ENCODE data around the gene C4orf50.
A peak's percentile ranks its signal among the peaks of the same experiment; 100 is the strongest.
"Not testable (repeated sequence)": the region's sequence is repeated elsewhere in the genome, so short reads cannot be mapped to it uniquely, and the experiment has no call there.

C4orf50 gene

DNA sequence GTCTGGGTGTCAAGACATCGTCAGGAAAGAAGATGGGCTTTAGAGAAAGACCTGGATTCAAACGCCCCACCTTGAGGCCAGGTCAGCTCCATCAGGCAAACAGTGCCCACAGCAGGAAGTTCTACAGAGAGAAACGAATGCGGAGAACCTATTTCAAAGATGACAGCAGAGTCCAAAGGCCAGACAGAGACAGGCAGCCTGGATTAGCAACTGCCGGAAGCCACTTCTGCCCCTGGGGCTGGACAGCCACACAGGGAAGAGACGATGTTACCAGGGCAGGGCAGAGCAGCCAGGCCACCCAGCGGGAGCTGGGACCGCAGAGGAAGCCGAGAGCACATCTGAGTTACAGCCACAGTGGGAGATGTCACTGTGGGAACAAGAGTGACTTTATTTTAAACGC lies 1.2 kb downstream of the C4orf50 start:
- DNase-seq (ENCODE audit: low spot score): no peak

DNA sequence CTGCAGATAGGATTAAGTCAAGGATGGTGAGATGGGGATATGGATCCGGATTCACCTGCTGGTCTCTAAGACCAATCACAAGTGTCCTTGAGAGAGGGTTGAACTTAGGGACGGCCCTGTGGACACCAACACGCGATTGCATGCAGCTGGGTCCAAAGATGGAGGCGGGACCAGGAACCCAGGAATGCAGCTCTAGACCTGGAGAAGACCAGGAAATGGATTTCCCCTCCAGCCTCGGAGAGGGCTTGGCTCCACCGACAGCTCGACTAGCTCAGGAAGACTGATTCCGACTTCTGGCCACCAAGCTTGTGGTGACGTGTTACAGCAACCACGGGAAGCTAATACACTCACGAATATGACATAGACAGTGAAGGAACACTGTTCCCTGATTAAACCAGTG lies 4.7 kb downstream of the C4orf50 start:
- no peak for DNase-seq (ENCODE audit: low spot score)

DNA sequence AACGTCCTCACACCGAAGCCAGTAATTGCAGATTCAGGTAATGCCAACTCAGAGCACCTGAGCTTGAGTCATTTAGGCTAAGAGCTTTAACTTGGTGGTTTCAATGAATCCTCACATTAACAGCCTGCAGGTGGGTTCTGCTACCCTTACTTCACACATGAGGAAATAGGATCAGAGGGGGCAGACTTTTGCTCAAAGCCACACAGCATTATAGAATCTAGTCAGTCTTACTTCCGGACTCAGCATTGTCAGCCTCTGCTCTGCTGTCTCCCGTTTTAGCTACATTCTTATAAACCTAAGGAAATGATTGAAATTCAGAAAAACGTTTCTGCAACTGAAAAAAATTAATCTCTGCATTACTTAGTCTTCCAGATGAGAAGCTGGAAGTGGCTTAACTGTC lies 6.0 kb downstream of the C4orf50 start:
- no peak for DNase-seq (ENCODE audit: low spot score)

DNA sequence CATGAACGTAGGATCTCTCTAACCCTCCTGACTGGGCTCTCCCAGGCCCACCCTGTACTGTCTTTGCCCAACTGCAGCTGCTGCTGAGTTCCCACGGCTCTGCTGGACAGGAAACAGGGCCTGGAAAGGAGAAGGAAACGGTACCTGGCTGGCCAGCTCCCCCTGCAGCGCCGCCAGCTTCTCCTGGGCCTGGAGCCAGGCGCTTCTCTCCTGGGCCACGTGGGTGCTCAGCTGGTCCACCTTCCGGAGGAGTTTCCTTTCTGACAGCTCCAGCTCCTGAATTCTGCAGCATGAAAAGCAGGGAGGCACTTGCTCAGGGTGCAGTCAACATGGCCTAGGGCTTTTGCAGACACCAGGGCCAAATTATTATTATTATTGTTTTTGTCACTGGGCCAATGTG lies 6.5 kb downstream of the C4orf50 start:
- DNase-seq (ENCODE audit: low spot score): no peak

DNA sequence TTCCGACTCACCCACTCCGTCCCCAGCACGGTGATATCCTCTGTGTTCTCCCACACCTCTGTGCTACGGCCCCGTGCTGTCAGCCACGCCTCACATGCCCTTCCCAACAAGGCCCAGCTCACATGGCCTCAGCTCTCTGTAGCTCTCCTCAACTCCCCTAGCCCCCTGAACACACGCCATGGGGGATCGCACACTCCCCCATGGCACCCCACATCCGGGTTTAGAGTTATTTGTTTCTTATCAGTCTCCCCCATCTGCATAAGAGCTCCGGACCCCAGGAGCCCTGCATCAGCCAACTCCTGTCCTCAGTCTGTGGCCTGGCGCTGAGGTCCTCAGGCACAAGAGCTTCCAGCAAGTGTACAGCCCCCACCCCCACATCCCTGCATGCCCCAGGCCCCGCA lies 7.0 kb downstream of the C4orf50 start:
- DNase-seq (ENCODE audit: low spot score): no peak

DNA sequence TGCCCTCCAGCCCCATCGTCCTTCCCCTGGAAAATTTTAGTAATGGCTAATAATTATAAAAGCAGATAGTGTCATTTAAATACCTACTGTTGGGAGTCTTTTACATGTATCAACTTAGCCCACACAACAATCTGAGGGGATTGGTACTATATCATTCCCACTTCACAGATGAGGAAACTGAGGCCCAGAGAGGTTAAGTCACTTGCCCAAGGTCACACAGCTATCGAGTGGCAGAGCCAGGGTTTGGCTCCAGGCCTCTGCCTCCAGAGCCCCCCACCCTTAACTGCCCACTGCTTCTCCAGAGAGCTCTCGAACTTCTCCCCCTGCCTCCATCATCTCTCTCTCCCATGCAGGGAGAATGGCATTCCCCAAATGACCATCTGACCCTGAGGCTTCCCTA lies 7.4 kb downstream of the C4orf50 start:
- DNase-seq (ENCODE audit: low spot score): no peak

DNA sequence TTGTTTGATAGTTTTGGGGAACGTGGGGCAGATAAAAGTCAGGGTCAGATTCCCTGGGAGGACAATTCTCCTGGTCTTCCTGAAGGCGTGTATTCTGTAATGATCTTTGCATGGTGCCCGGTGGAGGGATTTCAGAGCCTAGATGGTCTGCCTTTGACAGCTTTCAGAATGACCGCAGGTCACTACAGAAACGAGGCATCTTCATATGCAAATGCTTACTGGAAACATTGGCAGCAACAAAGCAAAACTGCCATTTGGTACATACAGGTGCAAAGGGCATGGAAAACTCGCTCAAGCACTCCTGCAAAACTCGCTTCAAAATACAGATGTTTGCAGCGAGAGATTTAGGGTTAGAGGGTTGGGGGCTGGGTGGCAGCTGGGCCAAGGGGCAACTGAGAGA lies 8.8 kb downstream of the C4orf50 start:
- DNase-seq (ENCODE audit: low spot score): no peak

DNA sequence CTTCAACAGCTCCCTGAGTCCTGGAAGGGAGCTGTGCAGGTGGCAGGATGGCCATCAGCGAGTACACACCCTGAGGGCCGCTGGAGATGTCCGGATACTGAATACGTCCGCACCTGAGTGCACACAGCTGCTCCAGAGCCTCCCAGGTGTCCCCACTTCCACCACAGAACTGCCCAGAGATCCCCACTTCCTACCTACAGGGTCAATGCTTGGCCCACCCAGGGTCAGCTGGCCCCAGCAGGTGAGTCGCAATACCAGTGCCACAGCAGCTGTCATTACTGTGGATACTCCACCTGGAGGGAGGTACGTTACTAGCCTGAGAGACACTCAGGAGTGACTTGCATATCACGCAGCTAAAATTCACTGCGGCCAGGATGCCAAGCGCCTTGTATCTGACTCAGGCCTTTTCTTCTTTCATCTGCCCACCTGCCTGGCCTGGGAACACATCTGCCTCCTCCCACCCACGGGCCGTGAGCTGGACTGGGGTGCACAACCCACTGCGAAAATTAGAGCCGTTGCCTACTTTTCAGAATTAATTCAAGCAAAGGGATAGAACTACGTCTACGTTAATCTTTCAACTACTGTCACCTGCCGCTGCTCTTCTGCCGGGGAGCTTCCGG lies 9.4 kb downstream of the C4orf50 start:
- DNase-seq (ENCODE audit: low spot score): no peak

DNA sequence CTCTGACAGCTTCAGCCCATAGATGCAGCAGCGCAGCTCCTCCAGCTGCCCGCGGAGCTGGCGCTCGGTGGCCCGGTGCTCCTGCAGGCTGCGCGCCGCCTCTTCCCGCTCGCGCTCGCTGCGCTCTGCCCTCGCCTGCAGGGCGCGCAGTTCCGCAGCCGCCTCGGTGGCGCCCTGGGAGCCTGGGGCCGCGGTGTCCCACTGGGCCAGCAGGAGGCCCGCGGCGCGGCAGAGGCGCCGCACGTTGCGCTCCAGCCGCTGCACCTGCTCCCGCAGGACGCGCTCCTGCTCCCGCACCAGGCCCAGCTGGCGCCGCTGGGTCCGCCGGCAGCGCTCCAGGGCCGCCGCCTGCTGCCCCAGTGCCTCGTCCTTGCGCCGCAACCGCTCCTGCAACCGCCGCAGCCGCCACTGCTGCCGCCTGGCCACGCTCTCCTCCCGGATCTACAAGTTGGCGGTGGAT lies 10.1 kb downstream of the C4orf50 start:
- DNase-seq (ENCODE audit: low spot score): no peak

DNA sequence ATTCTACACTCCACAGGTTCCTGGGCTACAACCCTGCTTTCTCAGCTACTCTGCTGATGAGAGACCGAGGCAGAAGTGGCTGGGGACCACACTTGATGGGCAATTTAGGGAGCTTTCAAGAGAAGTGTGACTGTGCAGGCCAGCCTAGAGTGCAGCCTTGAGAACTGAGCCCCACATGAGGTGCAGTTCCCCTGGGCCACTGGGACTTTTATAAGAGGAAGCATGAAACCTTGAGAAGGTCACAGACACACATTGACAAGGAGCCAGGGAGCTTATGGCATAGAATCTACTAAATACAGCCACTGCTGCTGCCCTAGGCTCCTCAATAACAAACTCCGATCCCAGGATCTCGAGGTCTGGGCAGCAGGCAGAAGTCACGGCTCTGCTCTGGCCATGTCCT lies 13.1 kb downstream of the C4orf50 start:
- DNase-seq (ENCODE audit: low spot score): no peak

DNA sequence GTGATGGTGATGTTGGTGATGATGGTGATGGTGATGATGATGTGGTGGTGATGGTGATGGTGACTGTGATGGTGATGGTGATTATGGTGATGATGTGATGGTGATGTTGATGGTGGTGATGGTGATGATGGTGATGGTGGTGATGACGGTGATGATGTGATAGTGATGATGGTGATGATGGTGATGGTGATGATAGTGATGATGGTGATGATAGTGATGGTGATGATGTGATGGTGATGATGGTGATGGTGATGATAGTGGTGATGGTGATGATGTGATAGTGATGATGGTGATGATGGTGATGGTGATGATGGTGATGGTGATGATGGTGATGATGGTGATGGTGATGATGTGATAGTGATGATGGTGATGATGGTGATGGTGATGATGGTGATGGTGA lies 14.7 kb downstream of the C4orf50 start:
- not testable (repeated sequence) for DNase-seq (ENCODE audit: low spot score)

DNA sequence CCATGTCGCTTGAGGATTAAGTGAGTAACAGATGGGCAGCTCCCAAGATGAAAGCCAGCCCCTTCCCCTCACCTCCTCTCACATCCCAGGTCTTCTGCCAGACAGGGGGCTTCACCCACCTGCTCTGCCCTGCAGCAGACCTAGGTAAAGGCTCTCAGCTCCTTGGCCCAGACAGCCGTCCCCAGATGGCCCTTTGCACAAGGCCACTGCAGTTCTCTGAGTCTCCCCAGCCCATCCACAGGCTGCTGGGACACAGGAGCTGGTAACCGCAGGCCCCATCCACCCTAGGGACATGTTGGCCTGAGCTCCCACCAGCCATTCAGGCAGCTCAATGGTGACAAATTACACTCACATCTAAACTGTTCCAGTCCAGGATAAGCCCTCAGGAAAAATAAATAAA lies 15.3 kb downstream of the C4orf50 start:
- no peak for DNase-seq (ENCODE audit: low spot score)

DNA sequence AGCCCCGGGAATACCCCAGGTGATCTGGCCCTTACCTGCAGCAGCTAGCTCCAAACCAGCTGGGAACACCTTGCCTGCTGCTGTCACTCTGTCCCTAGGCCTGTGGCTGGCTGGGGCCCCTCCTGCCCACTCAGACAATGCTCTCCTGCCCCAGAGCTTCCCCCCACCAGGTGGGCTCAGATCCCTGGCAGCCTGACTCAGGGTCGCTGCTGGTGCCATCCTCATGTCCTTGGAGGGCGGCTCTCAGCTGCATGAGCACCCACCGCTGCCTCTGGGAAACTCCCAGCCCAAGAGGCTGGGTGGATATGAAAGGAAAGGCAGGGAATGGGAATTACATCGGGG lies 15.8 kb downstream of the C4orf50 start:
- DNase-seq (ENCODE audit: low spot score): no peak

DNA sequence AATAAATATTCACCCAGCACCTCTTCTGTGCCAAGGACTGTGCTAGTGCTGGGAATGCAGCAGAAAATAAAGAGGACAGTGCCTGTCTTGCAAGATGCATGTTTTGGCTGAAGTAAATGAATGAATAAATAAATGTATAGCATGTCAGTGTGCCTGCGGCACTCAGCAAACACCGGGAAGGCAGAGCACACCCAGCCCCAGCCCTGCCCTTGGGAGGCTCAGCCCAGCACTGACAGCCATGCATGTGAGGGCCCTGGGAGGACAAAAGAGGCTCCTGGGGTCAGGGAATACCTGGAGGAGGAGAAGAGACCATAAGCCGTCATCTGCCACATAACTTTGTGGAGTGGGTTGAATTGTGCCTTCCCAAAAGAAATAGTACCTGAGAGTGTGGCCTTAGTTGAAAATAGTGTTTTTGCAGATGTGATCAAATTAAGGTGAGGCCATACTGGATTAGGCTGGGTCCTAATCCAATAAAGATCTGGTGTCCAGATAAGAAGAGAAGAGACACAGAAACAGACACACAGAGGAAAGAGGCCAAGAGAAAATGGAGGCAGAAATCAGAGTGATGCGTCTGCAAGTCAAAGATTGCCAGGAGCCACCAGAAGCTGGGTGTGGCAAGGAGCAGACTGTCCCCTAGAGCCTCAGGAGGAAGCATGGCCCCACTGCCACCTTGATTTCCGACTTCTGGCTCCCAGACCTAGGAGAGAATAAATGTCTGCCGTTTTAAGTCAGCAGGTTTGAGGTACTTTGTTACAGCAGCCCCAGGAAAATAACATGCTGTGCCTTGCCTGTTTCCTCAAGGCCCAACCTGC lies 16.3 kb downstream of the C4orf50 start:
- no peak for DNase-seq (ENCODE audit: low spot score)

DNA sequence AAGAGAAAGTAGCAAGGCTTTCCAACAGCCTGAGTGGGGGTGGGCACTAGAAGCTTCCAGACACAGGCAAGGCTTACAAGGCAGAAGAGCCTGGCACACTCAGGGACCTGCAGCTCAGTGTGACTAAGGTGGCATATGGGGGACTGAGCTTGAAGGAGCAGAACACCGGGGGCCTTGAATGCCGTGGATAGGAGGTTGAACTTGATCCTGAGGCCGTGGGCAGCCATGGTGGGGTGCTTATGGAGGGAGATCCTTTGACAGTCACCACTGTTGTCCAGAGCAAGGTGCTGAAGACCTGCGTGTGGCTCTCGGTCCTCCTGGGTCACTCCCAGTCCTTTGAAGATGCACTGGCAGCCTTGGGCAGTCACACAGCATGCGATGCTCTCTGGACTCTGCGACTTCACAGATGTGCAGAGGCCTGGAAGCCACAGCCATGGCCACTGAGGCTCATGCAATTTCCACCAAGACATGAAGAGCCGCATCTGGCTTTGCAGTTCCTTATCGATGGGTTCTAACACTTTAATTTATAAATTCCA lies 18.3 kb downstream of the C4orf50 start:
- no peak for DNase-seq (ENCODE audit: low spot score)

DNA sequence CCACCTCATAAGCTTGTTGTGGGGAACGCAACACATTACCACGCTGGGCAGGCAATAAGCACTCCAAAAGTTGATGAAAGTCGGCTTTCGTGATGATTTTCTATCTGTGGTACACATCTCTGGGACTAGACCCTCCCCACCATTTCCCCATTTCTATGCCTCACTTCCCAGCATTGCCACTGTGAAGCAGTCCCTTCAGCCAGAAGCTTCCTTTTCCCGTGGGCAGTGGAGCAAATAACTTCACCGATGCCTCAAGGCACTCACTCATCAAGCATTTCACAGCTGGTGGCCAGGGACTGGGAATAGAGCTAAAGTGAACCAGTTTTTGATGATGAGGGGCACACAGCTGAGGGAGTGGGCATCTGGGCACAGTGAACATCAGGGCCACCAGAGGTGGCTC lies 18.9 kb downstream of the C4orf50 start:
- DNase-seq (ENCODE audit: low spot score): no peak

DNA sequence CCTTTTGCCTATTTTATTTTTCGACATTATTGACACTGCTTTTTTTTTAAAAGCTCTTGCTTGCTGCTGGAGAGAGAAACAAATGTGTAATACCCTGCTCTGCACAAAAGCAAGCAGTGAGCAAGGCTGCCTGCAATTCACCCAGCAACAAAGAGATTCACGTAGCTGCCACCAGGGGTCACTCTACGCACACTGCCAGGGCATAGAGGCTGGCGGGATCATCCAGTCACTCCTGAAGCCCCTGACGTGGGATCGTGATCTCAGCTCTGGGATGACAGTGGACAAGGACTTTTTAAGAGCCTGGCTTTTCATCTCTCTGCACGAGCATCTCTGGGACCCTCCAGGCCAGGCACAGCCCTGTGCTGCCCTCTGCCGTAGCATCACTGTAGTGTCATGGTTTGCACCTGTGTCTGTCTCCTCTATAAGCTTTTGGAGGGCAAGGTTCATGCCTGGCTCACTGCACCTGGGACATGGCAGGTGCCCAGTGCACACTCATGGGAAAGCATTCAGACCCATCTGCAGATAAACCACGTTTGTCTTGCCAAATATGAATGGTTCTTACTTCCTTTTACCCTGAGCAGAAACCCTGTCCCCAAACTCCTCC lies 19.8 kb downstream of the C4orf50 start:
- DNase-seq (ENCODE audit: low spot score): peak; percentile 87

DNA sequence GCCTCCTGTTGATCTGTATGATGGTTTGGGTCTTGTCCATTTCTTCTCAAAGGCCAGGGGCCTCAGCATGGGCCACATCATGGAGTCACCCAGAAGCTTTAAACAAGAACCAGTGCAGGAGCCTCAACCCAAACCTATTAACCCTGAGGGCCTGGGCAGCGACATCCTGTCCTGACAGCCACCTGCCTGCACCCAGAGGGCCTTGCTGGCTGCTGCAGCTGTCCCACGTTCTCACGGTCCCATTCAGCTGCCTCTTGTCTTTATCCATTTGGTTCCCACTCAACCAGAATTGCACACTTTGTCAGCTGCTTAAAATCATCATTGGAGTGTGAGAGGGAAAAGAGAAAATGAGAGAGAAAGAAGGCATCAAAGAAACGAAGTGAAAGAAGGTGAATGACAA lies 21.6 kb downstream of the C4orf50 start:
- no peak for DNase-seq (ENCODE audit: low spot score)

DNA sequence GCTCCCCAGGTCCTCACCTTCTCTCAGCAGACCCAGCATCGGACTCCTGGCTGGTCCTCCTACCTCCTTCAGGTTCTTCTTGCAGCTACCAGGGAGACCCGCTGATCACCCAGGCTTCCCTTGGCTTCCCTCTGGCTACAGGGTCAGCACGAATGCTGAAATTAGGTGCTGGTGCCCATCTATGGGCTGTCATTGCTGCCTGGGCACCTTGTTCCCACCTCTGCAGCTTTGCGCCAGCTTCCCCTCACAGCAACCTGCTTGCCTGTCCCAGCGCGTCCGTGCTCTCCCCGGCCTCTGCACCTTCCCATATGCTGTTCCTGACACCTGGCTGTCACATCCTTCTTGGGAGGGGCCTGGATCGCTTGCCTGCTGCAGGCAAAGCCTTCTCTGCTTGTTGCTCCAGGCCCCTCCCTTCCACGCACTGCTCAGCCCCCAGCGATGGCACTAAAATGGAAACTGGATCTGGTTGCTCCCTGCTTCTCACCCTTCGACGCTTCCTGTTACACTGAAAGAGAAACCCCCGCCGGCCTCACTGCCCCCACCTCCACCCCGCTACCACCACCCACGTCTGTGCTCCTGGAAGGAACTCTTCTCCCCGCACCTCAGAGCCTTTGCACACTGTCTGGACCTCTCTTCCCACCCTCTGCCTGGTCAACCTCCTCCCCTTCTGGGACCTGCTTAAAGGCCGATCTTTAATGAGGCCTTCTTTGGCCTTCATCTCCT lies 22.2 kb downstream of the C4orf50 start:
- no peak for DNase-seq (ENCODE audit: low spot score)

DNA sequence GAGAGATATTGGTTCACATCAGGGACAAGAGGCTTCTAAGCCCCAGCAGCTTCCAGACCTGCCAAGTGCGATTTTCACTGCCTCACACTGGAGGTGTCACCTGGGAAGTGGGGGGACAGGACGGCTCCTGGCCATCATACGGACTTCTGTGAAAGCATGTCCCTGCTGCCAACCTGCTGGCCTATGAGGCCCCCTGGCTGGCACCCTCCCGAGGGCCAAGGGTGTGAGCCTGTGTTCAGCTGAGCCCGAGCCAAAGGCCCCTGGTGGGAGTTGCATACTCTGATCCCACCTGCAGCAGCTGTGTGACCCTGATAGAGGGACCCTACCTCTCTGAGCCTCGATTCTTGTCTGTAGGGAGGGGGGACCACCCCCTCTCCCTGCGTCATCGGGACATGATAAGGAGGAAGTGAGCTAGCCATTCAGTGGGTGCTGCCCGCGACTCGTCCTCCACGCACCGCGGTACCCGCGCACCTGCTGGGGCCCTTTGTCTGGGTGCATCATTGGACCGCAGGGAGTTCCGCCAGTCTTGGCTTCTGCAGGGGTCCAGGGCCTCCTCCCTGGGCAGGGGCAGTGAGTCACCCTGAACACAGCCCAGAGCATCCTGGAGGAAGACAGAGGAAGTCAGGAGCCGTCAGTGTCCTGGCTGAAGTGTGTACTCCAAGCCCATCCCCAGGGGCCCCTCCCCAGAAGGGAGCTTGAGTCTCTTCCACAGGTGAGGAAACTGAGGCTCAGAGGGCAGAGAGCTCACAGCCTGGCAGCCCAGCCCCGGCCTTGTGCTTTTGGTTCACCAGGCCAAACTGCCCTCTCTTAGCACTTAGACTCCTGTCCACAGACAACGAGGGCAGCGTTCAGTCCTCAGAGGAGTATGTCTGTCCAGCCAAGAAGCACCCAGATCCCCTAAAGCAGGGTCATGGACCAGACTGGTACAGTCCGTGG lies 24.1 kb downstream of the C4orf50 start:
- DNase-seq (ENCODE audit: low spot score): no peak

DNA sequence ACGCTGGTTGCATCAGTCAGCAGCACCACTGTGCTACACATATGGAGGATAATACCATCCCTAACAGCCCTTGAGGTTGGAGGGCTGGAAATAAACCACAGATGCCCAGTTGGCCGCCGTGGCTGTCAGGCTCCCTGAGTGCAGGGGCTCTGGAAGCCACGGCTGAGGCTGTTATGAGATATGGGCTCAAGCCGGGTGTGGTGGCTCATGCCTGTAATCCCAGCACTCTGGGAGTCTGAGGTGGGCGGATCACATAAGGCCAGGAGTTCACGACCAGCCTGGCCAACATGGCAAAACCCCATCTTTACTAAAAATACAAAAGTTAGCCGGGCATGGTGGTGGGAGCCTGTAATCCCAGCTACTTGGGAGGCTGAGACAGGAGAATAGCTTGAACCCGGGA lies 24.9 kb downstream of the C4orf50 start:
- DNase-seq (ENCODE audit: low spot score): not testable (repeated sequence)

Measured in AG20443 (cell line).